ENCODE measurements around the gene RSPH10B. TPM values are rescaled to one million over a fixed set of nuclear protein-coding genes. Genes with fewer than 3 reads are reported as not detected.
"Not testable (repeated sequence)": the region's sequence is repeated elsewhere in the genome, so short reads cannot be mapped to it uniquely, and the experiment has no call there.

Gene RSPH10B
- total RNA-seq, 1 donor from 2014 or later: 0.27 TPM

GRCh38 chr7:5931905-5932644 lies 38.4 kb downstream of the RSPH10B start:
- DNase-seq (ENCODE audit: low spot score); intact Hi-C loops (cut with DNase I): not testable (repeated sequence)
- ATAC-seq: peak; percentile 94

DNA sequence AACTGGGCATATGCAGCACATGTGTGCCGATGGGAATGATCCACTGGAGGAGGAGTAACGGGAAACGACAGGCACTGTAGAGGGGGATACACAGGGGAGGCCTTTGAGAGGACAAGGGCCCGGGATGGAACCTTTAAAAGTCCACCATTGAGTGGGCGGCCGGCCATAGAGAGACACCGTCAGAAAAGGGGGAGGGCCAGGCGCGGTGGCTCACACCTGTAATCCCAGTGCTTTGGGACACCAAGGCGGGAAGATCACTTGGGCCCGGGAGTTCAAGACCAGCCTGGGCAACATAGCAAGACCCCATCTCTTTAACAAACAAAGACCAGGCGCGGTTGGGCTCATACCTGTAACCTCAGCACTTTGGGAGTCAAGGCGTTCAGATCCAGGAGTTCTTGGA lies 39.2 kb downstream of the RSPH10B start:
- intact Hi-C loops (cut with DNase I); ATAC-seq: not testable (repeated sequence)
- peak; percentile 58 for DNase-seq (ENCODE audit: low spot score)

GRCh38 chr7:5930290-5930689 lies 40.2 kb downstream of the RSPH10B start:
- ATAC-seq; DNase-seq (ENCODE audit: low spot score); intact Hi-C loops (cut with DNase I): not testable (repeated sequence)

- ATAC-seq; intact Hi-C loops (cut with DNase I); DNase-seq (ENCODE audit: low spot score): not testable (repeated sequence)
Observed at GRCh38 chr7:5926263-5926870, 44.1 kb downstream of the RSPH10B start.

DNA sequence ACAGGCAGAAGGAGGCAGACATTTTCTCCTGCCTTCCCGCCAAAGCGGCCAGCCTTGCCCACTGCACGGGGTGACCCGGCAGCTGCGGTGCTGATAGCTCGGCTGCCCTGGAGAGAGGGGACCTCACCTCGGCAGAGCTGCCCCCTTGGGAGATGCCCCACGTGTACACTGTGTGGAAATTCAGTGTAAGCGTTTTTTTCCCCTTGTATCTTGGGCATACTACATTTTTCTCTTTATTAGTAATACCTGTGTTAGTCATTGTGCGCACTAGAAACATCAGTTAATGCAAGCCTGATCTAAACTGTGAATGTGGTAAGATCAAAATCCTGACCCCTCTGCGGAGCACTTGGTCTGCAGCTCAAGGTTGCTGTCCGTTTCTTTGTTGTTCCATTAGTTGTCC lies 45.9 kb downstream of the RSPH10B start:
- intact Hi-C loops (cut with DNase I); ATAC-seq; DNase-seq (ENCODE audit: low spot score): not testable (repeated sequence)

DNA sequence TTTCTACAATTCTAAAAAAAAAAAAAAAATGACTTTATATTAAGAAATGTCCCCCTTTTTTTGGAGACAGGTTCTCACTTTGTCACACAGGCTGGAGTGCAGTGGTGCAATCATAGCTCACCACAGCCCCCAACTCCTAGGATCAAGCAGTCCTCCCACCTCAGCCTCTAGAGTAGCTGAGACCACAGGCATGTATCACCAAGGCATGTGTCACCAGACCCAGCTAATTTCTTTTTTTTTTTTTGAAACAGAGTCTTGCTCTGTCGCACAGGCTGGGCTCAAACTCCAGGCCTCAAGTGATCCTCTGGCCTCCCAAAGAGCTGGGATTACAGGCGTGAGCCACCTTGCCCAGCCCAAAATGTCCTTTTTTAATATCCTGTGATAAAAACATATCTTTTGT lies 46.3 kb downstream of the RSPH10B start:
- intact Hi-C loops (cut with DNase I); ATAC-seq; DNase-seq (ENCODE audit: low spot score): not testable (repeated sequence)

DNA sequence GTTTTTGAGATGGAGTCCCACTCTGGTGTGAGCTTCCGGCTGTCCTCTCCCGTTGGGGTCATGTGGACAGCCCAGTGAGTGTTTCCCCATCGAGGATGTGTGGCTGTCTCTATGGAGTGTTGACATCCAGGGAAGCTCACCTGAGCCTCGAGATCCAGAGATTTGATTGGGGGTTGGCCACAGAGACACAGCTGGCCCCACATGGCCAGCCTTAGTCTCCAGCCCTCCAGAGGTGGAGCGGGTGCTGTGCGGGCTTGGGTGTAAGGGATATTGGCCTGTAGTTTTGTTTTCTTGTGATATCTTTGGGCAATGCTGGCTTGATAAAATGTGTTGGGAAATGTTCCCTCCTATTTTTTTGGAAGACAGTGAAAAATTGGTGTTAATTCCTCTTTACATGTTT lies 54.0 kb downstream of the RSPH10B start:
- ATAC-seq; DNase-seq (ENCODE audit: low spot score); intact Hi-C loops (cut with DNase I): not testable (repeated sequence)

- intact Hi-C loops (cut with DNase I); DNase-seq (ENCODE audit: low spot score); ATAC-seq: not testable (repeated sequence)
Observed at GRCh38 chr7:5908835-5909234, 61.7 kb downstream of the RSPH10B start.

- ATAC-seq; DNase-seq (ENCODE audit: low spot score); intact Hi-C loops (cut with DNase I): not testable (repeated sequence)
Observed at GRCh38 chr7:5904726-5905125, 65.8 kb downstream of the RSPH10B start.

GRCh38 chr7:5903002-5903401 lies 67.5 kb downstream of the RSPH10B start:
- intact Hi-C loops (cut with DNase I); ATAC-seq; DNase-seq (ENCODE audit: low spot score): not testable (repeated sequence)

GRCh38 chr7:5898480-5899224 lies 71.8 kb downstream of the RSPH10B start, which contains the start of gene CCZ1:
Gene CCZ1 (plus strand): TSS chr7:5898733. CDS start chr7:5898800, 67 bp downstream.
- ATAC-seq (peak; percentile 98), DNase-seq (ENCODE audit: low spot score) (peak; percentile 65)
- intact Hi-C loops (cut with DNase I): not testable (repeated sequence)

DNA sequence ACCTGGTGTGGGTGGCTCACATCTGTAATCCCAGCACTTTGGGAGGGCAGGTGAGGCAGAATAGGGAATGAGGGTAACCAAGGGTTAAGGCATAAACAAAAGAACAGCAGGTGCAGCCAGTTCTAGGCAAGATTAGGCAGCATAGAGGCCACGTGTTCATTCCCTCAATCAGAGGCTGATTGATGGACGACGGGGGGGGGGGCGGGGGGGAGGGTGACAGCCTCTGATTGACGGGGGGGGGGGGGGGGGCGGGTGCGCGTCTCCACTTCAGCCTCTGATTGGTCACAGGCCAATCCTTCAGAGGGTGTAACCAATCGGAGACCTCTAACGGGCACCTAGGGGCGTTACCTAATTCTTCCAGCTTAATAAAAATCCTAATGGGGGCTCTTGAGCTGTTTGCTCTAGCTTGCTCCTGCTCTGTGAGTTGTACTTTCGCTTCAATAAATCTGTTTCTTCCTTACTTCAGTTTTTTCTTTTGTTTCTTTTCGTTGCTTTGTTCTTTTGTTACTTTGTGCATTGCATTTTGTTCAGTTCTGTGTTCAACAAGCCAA lies 73.0 kb downstream of the RSPH10B start:
- intact Hi-C loops (cut with DNase I); DNase-seq (ENCODE audit: low spot score); ATAC-seq: not testable (repeated sequence)

GRCh38 chr7:5892498-5892897 lies 78.0 kb downstream of the RSPH10B start:
- DNase-seq (ENCODE audit: low spot score): no peak
- intact Hi-C loops (cut with DNase I): no loop called here
- ATAC-seq: no peak

- intact Hi-C loops (cut with DNase I); ATAC-seq: not testable (repeated sequence)
Observed at GRCh38 chr7:5890244-5890643, 80.2 kb downstream of the RSPH10B start.

GRCh38 chr7:5888021-5888420 lies 82.5 kb downstream of the RSPH10B start:
- ATAC-seq; intact Hi-C loops (cut with DNase I); DNase-seq (ENCODE audit: low spot score): not testable (repeated sequence)

More at GRCh38 chr7:5890244-5890643, 80.2 kb downstream of the RSPH10B start:
- not testable (repeated sequence) for DNase-seq (ENCODE audit: low spot score)

- DNase-seq (ENCODE audit: low spot score); ATAC-seq; intact Hi-C loops (cut with DNase I): not testable (repeated sequence)
Observed at GRCh38 chr7:5884431-5884830, 86.1 kb downstream of the RSPH10B start.

DNA sequence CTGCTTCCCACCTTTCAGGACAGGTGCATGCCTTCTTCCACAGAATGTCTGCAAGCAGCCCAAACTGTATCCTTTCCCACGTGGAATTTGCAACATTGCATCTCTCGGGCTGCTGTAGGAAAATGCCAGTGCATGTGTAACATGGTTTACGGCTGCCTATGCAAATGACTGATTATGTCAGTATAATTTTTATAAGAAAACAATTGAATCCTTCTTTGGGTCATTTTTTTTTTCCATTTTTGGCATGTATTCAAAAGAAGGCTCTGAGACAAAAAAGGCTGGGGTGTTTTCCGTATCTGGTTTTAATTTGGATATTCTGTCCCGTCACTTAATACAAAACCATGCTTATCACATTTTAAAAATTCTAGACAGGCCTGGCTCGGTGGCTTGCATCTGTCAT lies 90.4 kb downstream of the RSPH10B start:
- intact Hi-C loops (cut with DNase I); ATAC-seq; DNase-seq (ENCODE audit: low spot score): not testable (repeated sequence)

DNA sequence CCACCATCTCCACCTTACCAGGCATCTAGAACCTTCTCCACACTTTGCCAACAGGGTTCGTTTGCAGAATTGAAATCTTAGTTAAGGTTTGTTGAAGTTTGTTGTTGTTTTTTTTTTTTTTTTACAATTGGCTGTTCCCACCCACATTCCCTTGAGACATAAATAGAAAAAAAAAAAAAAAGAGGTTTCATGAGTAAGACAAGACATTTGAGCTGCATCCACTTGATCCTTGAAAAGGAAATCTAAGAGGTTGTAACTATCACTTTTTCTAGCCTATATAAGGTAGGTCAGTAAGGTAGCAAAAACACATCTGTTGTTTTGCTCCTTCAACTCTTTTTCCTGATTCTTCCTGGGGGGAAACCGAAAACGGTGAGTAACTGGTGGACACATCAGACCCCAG lies 90.9 kb downstream of the RSPH10B start:
- intact Hi-C loops (cut with DNase I); DNase-seq (ENCODE audit: low spot score); ATAC-seq: not testable (repeated sequence)
